SU-DHL-6 (cell line): ENCODE measurements around the gene ONECUT1.

Source experiments
- CTCF ChIP-seq: fragments of 200-600 bp; sonication (generic); IDR thresholded peaks from one replicate; pipeline ENCODE4 v1.5.1; 2017; ENCODE audit warnings: antibody characterized with exemption, mild to moderate bottlenecking, low read length, moderate library complexity; ENCODE audit not compliant: insufficient read depth, poor library complexity, severe bottlenecking
- EZH2phosphoT487 ChIP-seq: fragments of 200-600 bp; sonication (generic), shearing (Covaris generic); conservative IDR thresholded peaks from 2 replicates; pipeline ENCODE4 v1.6.1; 2018; ENCODE audit warnings: mild to moderate bottlenecking, antibody characterized with exemption, low read length, moderate library complexity, mixed read lengths

- TF ChIP-seq CTCF, result no peak
- TF ChIP-seq EZH2phosphoT487, result no peak
Measured at GRCh38 chr15:52787549-52788098, 2.5 kb downstream of the ONECUT1 start.
